Adrenal gland (tissue), 5 donors: ENCODE data around the gene ALDH1A1.

Experiments used
- CTCF ChIP-seq, 6 experiments: fragments of 450-650 bp in 4 of 6; fragments of 200-600 bp in 2 of 6; sonication (generic) in 1 of 6; IDR thresholded peaks; 1 replicate in 5 of 6; 2 replicates in 1 of 6; pipeline versions ENCODE4 v1.5.1 to v1.8.0; 2016 to 2021; ENCODE audit warnings: antibody characterized with exemption in 6 of 6, mild to moderate bottlenecking in 2 of 6, moderate library complexity in 1 of 6
- POLR2A ChIP-seq, 2 donors: fragments of 450-650 bp; IDR thresholded peaks; one replicate each; pipeline ENCODE4 v1.6.1; 2017; ENCODE audit warnings: antibody characterized with exemption in 2 of 2, mild to moderate bottlenecking in 2 of 2, moderate library complexity in 1 of 2
- donor health status: DM: no; HTN: no; CAD: no.

GRCh38 chr9:72875221-72875620, 77.6 kb downstream of the ALDH1A1 start:
- TF ChIP-seq CTCF (IDR thresholded peaks at IDR 0.05) (no peak), POLR2A (IDR thresholded peaks at IDR 0.05) (no peak)
